Islet of Langerhans (tissue), 1 donor: ENCODE results near the gene CEP350.

ENCODE experiments used
- FAIRE-seq: peaks from one replicate; lab custom pipeline; 2011; peaks lifted over from hg19 to GRCh38; lab: Jason Lieb, UNC

The CEP350 gene

DNA sequence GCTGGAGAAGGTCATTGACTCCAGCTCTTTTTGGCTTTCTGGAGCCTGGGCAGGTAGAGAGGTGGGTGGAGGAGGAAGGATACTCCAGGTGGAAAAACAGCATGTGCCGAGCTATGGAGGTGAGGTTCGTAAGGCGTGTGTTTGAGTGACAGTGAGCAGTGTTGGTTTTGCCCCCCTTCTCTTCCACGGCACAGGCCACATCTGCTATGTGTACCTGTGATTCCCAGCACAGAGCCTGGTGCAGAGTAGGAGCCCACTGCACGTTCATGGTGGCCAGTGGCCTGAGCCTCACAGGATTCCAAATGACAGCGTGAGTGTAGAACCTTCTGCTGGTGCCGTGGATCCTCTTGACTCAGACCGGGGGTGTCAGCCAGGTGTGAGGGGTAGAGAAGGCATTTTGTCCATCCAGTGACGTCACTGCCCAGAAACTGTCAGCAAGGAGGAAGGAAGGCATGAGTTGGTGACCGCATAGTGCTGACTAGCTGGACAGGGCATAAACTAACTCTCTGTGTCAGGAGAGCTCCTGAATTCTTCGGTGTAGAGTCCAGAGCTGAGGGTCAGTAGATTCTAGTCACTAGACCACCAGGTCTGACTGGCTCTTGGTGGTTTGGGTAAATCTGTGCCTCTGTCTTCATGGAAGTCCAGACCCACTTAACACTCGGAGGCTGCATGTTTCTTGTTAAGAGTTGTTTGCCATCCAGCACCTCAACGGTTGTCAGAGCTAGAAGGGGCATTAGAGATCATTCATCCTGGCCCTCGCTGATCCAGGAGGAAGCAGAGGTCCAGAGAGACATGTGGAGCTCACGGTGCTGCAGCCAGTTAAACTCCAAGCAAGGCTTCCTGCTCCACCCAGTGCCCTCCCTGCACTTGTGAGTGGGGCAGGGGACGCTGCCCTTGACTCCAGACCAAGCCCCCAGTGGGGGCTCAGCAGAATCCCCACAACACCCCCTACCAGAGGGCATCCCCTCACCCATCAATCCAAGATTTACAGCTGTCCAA is 203.8 kb downstream of the CEP350 start:
- FAIRE-seq = no peak

GRCh38 chr1:180160357-180160756 is 205.7 kb downstream of the CEP350 start:
- FAIRE-seq = no peak

DNA sequence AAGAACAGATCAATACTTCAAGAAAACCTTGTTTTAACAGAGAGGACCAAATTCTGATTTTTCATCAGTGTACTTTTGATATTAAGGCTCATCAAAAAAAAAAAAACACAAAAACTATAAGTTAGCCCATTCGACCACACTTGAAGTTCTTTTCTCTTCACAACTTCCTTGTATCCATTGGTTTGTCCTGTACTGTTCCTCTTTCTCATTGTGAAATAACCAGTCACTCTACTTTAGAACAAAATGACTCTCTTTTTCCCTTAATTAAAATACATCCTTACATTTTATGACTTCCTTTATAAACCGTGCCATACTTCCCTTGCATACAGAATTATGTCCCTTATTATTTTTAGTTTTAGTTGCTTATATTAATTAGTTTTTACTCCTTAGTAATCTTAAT is 208.4 kb downstream of the CEP350 start:
- no peak for FAIRE-seq
